Gastroesophageal sphincter (tissue), 3 donors: Measurements from ENCODE around the gene EXOC4.

ENCODE experiments used
- CTCF ChIP-seq, 4 experiments: fragments of 200-600 bp in 2 of 4; fragments of 450-650 bp in 2 of 4; sonication (generic) in 1 of 4; IDR thresholded peaks; one replicate each; pipeline ENCODE4 v1.5.1; 2017 to 2019; ENCODE audit warnings: antibody characterized with exemption in 4 of 4, mild to moderate bottlenecking in 2 of 4, moderate library complexity in 2 of 4
- POLR2AphosphoS5 ChIP-seq: sonication (generic); formaldehyde crosslinking; IDR thresholded peaks from one replicate; pipeline ENCODE4 v1.6.1; 2017; ENCODE audit warnings: antibody characterized with exemption

DNA sequence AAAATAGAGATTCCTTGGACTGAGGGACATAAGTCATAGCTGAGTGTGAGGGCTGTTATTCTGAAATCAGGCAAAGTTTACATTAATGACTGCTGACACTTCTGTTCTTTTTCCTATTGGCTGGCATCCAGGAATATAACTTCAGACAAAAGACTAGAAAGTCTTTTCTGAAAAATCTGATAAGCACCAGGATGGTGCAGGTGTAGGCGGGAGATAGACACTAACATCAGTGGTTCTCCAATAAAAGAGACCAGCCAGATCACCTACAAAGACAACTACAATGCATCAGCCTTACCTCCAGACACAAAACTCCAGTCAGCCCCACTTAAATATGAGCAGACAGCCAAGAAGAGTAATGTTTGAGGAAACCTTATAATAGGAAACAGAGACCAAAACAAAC, 705.9 kb downstream of the EXOC4 start:
- TF ChIP-seq CTCF (IDR thresholded peaks at IDR 0.05) = no peak
- no peak for TF ChIP-seq POLR2AphosphoS5
